ENCODE data around the gene NDUFS4.

The NDUFS4 gene

GRCh38 chr5:53590759-53591158, 30.3 kb downstream of the NDUFS4 start:
- TF ChIP-seq TCF12 (IDR thresholded peaks at IDR 0.05; ENCODE audit: low read depth) (no peak), CEBPB (IDR thresholded peaks at IDR 0.05) (no peak), ZBTB7A (IDR thresholded peaks at IDR 0.05; ENCODE audit: low read depth) (no peak), EP300 (IDR thresholded peaks at IDR 0.05; ENCODE audit: borderline replicate concordance) (no peak), YY1 (IDR thresholded peaks at IDR 0.05; ENCODE audit: low read depth) (no peak), TAF1 (IDR thresholded peaks at IDR 0.05; ENCODE audit: low read depth) (no peak), FOXM1 (IDR thresholded peaks at IDR 0.05; ENCODE audit: borderline replicate concordance, low read depth) (no peak), REST (IDR thresholded peaks at IDR 0.05; ENCODE audit: low read depth) (no peak), EGR1 (IDR thresholded peaks at IDR 0.05) (no peak)

- TF ChIP-seq CREB1 (IDR thresholded peaks at IDR 0.05; ENCODE audit: low read depth) (no peak), YY1 (IDR thresholded peaks at IDR 0.05; ENCODE audit: low read depth) (no peak), RAD21 (IDR thresholded peaks at IDR 0.05; ENCODE audit: low read depth) (no peak), FOXM1 (IDR thresholded peaks at IDR 0.05; ENCODE audit: borderline replicate concordance, low read depth) (no peak), USF1 (IDR thresholded peaks at IDR 0.05) (no peak), REST (IDR thresholded peaks at IDR 0.05; ENCODE audit: low read depth) (no peak), MAX (IDR thresholded peaks at IDR 0.05) (no peak), TEAD4 (IDR thresholded peaks at IDR 0.05) (no peak), EP300 (IDR thresholded peaks at IDR 0.05; ENCODE audit: borderline replicate concordance) (no peak), NFIC (IDR thresholded peaks at IDR 0.05) (no peak), TAF1 (IDR thresholded peaks at IDR 0.05; ENCODE audit: low read depth) (no peak), TCF12 (IDR thresholded peaks at IDR 0.05; ENCODE audit: low read depth) (no peak), CEBPB (IDR thresholded peaks at IDR 0.05) (no peak), EGR1 (IDR thresholded peaks at IDR 0.05) (no peak), ZBTB7A (IDR thresholded peaks at IDR 0.05; ENCODE audit: low read depth) (no peak)
These were observed 34.0 kb downstream of the NDUFS4 start for GRCh38 chr5:53594419-53594818.

- TF ChIP-seq TEAD4 (IDR thresholded peaks at IDR 0.05) (no peak), EGR1 (IDR thresholded peaks at IDR 0.05) (no peak), TCF12 (IDR thresholded peaks at IDR 0.05; ENCODE audit: low read depth) (no peak), EP300 (IDR thresholded peaks at IDR 0.05; ENCODE audit: borderline replicate concordance) (no peak), REST (IDR thresholded peaks at IDR 0.05; ENCODE audit: low read depth) (no peak), RAD21 (IDR thresholded peaks at IDR 0.05; ENCODE audit: low read depth) (no peak), CREB1 (IDR thresholded peaks at IDR 0.05; ENCODE audit: low read depth) (no peak), TAF1 (IDR thresholded peaks at IDR 0.05; ENCODE audit: low read depth) (no peak), FOXM1 (IDR thresholded peaks at IDR 0.05; ENCODE audit: borderline replicate concordance, low read depth) (no peak), USF1 (IDR thresholded peaks at IDR 0.05) (no peak), CEBPB (IDR thresholded peaks at IDR 0.05) (no peak), ZBTB7A (IDR thresholded peaks at IDR 0.05; ENCODE audit: low read depth) (no peak), YY1 (IDR thresholded peaks at IDR 0.05; ENCODE audit: low read depth) (no peak), MAX (IDR thresholded peaks at IDR 0.05) (no peak), NFIC (IDR thresholded peaks at IDR 0.05) (no peak)
These were observed 37.5 kb downstream of the NDUFS4 start for GRCh38 chr5:53597894-53598293.

- TF ChIP-seq RAD21 (IDR thresholded peaks at IDR 0.05; ENCODE audit: low read depth) (no peak), EP300 (IDR thresholded peaks at IDR 0.05; ENCODE audit: borderline replicate concordance) (no peak), ZBTB7A (IDR thresholded peaks at IDR 0.05; ENCODE audit: low read depth) (no peak), USF1 (IDR thresholded peaks at IDR 0.05) (no peak), NFIC (IDR thresholded peaks at IDR 0.05) (no peak), TCF12 (IDR thresholded peaks at IDR 0.05; ENCODE audit: low read depth) (no peak), EGR1 (IDR thresholded peaks at IDR 0.05) (no peak), REST (IDR thresholded peaks at IDR 0.05; ENCODE audit: low read depth) (no peak), FOXM1 (IDR thresholded peaks at IDR 0.05; ENCODE audit: borderline replicate concordance, low read depth) (no peak), TEAD4 (IDR thresholded peaks at IDR 0.05) (no peak), MAX (IDR thresholded peaks at IDR 0.05) (no peak), CEBPB (IDR thresholded peaks at IDR 0.05) (no peak), YY1 (IDR thresholded peaks at IDR 0.05; ENCODE audit: low read depth) (no peak), TAF1 (IDR thresholded peaks at IDR 0.05; ENCODE audit: low read depth) (no peak), CREB1 (IDR thresholded peaks at IDR 0.05; ENCODE audit: low read depth) (no peak)
These were observed 41.1 kb downstream of the NDUFS4 start for GRCh38 chr5:53601570-53601969.

All from Ishikawa (cell line).